HG02973 (cell line): Measurements from ENCODE around the gene NAT16.
"Not testable (repeated sequence)": the region's sequence is repeated elsewhere in the genome, so short reads cannot be mapped to it uniquely, and the experiment has no call there.

Experiments
- ATAC-seq: cut with Tn5 transposase; IDR thresholded peaks from one replicate; pipeline ENCODE4 v1.9.1; 2021; ENCODE audit warnings: moderate library complexity; ENCODE audit not compliant: unreplicated experiment

Gene NAT16

GRCh38 chr7:101129603-101130117, 50.4 kb downstream of the NAT16 start:
- no peak for ATAC-seq

DNA sequence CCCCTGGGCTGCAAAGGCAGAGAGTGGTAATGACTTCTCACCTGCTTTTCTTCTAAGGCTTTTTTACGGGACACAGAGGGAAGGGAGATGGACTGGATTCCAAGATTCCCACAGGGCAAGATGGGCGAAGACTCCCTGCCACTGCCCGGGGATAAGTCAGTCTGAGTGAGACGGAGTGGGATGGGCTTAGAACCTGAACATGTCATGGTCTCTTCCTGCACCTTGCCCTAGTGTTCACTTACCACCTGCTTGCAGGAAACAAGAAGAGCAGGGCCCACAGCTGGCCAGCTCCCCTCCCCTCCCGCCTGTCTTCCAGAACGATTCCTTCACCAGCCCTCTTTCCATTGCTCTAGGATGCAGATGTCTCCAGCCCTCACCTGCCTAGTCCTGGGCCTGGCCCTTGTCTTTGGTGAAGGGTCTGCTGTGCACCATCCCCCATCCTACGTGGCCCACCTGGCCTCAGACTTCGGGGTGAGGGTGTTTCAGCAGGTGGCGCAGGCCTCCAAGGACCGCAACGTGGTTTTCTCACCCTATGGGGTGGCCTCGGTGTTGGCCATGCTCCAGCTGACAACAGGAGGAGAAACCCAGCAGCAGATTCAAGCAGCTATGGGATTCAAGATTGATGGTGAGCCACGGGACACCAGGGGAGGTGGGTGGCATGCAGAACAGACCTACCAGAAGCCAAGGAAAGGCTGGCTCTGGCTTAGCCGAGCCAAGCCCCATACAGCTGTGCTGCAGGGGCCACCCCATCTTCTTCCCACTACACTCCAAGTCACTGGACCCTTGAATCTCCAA, 51.9 kb downstream of the NAT16 start:
- ATAC-seq, result no peak

DNA sequence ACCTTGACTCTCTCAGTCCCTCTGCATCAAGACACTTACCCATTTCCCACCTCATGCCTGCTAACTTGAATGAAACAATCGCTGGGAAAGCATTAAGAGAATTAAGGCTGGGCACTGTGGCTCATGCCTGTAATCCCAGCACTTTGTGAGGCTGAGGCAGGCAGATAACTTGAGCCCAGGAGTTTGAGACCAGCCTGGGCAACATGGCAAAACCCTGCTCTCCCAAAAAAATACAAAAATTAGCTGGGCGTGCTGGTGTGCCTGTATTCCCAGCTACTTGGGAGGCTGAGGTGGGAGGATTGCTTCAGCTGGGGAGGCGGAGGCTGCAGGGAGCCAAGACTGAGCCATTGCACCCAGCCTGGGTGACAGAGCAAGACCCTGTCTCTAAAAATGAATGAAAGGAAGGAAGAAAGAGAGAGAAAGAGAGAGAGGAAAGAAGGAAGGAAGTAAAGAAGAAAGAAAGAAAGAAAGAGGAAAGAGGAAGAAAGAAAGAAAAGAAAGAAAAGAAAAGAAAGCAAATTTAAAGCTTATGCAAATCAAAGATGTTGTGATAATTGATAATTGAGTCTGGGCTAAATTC, 52.5 kb downstream of the NAT16 start:
- ATAC-seq, result no peak

- ATAC-seq, result peak; percentile 40
These were observed 53.2 kb downstream of the NAT16 start, which contains the start of gene SERPINE1 for GRCh38 chr7:101126651-101127459. SERPINE1 (plus strand) TSS chr7:101127104; CDS start chr7:101128394, 1,290 bp downstream.

GRCh38 chr7:101125989-101126650, 54.0 kb downstream of the NAT16 start:
- peak; percentile 37 for ATAC-seq

- ATAC-seq, result no peak
These were observed 55.6 kb downstream of the NAT16 start for GRCh38 chr7:101124376-101125056.

DNA sequence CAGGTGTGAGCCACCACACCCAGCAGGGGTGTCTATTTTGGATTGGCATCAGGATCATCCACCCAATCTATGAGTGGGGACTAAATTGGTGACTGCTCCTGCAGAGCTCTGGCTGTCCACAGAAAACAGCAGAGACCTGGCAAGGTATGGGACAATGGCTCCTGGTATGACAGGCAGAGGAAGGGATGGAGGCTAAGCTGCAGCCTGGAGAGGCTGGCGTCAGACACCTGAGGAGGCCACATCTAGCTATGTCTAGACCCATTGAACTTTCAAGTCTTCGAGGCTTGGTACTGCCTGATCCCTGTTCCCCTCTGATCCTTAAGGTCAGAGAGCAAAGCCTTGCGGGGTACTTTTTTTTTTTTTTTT, 56.4 kb downstream of the NAT16 start:
- no peak for ATAC-seq

GRCh38 chr7:101122933-101123702, 57.0 kb downstream of the NAT16 start:
- ATAC-seq, result no peak

GRCh38 chr7:101121991-101122932, 57.8 kb downstream of the NAT16 start:
- no peak for ATAC-seq

DNA sequence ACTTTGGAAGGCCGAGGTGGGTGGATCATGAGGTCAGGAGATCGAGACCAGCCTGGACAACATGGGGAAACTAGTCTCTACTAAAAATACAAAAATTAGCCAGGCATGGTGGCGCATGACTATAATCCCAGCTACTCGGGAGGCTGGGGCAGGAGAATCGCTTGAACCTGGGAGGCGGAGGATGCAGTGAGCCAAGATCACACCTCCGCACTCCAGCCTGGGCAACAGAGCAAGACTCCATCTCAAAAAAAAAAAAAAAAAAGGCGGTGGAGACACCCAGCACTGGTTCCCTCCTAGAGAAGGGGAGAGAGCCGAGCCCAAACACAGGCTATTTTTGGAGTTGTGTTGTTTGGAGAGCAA, 58.5 kb downstream of the NAT16 start:
- ATAC-seq, result not testable (repeated sequence)
